HG03460 (cell line): ENCODE measurements around the gene POLR3G.

Source experiments
- ATAC-seq: cut with Tn5 transposase; IDR thresholded peaks from one replicate; pipeline ENCODE4 v1.9.1; 2021; ENCODE audit not compliant: unreplicated experiment

POLR3G gene

GRCh38 chr5:90549729-90550275, 75.1 kb downstream of the POLR3G start:
- ATAC-seq: no peak

DNA sequence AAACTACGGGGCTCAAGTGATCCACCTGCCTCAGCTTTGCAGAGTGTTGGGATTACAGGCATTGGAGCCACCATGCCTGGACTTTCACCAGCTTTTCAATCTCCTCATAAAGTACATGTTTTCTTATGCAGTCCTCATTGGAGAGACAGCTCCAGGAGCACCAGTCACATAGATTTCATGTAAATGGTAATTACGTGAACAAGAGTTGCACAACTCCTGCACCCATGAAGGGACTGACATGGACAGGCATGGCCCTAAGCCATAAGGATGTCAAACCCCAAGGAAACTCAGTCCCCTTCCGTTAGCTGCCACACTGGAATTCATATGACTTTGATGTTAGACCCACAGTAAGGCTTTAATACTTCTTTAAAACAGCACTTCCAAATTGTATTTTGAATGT, 76.3 kb downstream of the POLR3G start:
- ATAC-seq: no peak

GRCh38 chr5:90551376-90551775, 76.7 kb downstream of the POLR3G start:
- ATAC-seq: no peak

- no peak for ATAC-seq
Measured at GRCh38 chr5:90553711-90554110, 79.0 kb downstream of the POLR3G start.

DNA sequence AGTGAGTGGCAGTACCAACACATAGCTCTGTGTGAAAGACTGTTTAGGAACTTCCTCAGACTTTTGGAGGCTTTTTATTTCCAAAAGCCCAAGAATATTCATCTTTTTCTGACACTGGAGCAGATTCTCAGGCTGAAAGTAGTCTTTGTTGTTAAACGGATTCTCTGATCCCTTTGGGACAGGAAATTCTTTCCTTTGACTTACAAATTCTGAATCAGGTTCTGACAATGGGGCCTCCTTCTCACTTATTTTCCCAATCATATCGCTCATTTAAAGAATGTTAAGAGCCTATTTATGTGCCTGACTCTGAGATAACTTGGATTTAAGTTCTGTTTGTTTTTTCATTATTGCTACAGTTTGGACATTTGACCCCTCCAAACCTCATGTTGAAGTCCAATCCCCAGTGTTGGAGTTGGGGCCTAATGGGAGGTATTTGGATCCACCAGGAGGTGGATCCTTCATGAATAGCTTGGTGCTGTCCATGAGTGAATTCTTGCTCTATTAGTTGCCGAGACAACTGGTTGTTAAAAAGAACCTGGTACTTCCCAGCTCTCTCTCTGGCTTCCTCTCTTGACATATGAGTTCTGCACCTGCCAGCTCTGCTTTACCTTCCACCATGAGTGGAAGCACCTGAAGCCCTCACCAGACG, 79.8 kb downstream of the POLR3G start:
- ATAC-seq: no peak

- ATAC-seq: no peak
Measured at GRCh38 chr5:90555666-90556065, 81.0 kb downstream of the POLR3G start.

GRCh38 chr5:90557391-90557790, 82.7 kb downstream of the POLR3G start:
- ATAC-seq: no peak

DNA sequence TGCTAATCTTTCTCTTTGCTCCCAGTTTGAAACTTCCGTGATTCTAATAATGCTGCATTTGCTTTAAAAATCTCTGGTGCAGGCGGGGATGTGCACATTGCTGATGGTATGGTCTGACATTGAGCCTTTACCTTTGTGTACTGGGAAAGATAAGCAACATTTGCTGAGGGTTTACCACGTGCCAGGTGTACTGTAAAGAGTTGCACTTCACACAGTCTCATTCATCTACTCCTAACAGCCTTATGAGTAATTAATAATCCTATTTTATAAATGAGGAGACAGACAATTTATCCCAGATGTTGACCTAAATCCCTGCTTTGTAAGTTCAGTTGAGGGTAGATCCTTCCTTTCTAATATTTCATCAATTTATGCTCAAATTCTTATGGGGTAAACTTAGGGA, 83.2 kb downstream of the POLR3G start:
- no peak for ATAC-seq

DNA sequence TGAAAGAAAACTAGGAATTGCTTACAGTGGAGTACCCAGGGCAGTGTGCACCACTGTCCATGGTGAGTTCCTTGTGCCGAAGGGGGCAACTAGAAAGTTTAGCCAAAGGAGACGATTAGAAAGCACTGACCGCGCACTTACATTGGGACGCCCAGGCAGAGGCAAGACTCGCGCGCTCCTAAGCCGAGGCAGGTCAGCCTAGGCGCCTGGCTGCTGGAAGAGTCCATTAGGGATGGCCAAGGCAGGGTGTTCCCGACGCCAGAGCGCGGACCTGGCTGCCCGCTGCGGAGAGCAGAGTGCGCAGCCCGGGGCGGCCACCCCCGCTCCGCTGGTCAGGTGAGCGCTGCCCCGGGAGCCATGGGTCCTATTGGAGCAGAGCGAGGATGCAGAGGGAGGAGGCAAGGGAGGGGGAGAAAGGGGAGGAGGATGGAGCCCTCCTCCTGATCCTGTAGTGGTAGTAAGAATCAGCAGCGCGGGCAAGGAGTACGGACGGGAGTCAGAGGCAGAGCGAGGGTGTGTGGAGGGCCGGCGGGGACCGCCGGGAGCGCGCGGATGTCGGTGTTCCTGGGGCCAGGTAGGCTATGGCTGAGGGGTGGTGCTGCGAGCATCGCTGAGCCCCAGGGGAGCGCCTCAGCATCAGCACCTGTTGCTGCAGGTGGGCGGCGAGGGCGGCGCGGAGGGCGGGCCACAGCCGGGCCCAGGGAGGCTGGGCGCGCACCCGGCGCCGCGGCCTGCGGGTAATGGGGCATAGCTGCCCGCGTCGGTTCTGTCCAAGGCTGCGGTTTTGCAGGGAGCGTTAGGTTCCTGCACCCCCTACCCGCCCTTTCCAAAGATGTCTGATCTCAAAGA, 83.9 kb downstream of the POLR3G start, which contains the start of gene ADGRV1:
TSS of gene ADGRV1 (plus strand) at position 454 of the 849 bp plus-strand sequence. CDS start at position 553, 99 bp downstream.
- ATAC-seq: no peak

DNA sequence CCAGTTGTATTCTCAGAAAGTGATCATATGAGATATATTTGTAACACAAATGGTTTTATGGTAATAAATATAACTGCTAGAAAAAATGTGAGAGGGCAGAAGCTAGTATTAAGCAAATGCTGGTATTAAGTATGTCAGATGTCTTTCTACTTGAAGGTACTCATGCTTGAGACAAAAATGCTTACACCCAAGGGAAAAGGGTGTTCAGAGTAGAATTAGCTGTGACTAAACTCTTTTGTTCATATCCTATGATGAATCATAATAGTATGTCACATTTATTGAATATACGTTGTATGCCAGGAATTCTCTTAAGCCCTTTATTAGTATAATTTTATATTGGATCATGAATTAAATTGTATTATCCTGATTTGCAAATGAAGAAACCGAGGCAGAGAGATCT, 86.1 kb downstream of the POLR3G start:
- no peak for ATAC-seq

GRCh38 chr5:90561766-90562165, 87.1 kb downstream of the POLR3G start:
- no peak for ATAC-seq

DNA sequence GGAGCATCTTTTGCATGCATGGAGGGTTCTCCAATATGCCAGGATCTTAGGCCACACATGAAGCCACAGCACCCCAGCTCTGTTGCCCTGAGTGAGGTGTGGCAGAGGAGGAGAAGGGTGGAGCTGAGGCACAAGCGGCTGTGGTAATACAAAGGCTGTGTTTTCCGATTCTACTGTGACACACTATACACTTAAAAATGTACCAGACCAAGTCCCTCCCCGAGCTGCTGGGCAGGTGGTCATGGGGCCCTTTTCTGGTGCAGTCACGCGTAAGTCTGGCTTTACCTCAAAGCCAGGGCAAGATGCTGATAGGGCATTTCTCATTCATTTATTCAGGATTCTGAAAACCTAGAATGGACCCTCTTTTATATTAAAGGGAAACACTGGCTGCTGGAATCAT, 87.7 kb downstream of the POLR3G start:
- no peak for ATAC-seq

DNA sequence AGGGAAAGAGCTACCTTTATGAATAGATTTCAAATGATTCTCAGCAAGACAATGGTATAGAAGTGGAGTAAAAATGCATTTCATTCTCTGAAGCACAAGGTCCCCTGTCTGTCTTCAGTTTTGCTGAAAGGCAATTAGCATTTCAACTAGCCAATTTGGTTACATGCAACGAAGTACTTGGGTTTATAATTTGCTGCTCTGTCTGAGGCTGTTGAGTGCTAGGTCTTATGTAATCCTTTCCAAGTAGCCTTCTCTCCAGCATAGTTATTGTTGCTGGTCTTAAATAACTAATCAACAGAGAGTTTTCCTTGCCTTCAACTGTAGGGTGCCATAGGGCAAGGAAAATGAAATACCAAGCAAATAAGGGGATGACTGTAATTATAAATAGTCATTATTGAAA, 88.4 kb downstream of the POLR3G start:
- no peak for ATAC-seq
